ENCODE data around the gene TOX3. TPM values are rescaled to one million over a fixed set of nuclear protein-coding genes. Genes with fewer than 3 reads are reported as not detected.

TOX3 gene
- total RNA-seq, 1 donor = not detected

GRCh38 chr16:52496051-52496876 lies 50.7 kb downstream of the TOX3 start:
- Histone ChIP-seq H3K9me3 (ENCODE audit: low read depth, low read length) (no peaks in the 10 kb centered on the region), H3K4me3 (ENCODE audit: low read length) (no peak overlapping the region), H3K4me1 (ENCODE audit: insufficient read depth, low read length) (no peaks in the 10 kb centered on the region), H3K27me3 (ENCODE audit: insufficient read depth, low read length) (no peaks in the 10 kb centered on the region)

GRCh38 chr16:52494621-52495020 lies 52.3 kb downstream of the TOX3 start:
- Histone ChIP-seq H3K9me3 (ENCODE audit: low read depth, low read length) (no peaks in the 10 kb centered on the region), H3K4me3 (ENCODE audit: low read length) (no peak overlapping the region), H3K4me1 (ENCODE audit: insufficient read depth, low read length) (no peaks in the 10 kb centered on the region)

GRCh38 chr16:52494145-52494544 lies 52.8 kb downstream of the TOX3 start:
- no peak overlapping the region for H3K4me3 ChIP-seq (ENCODE audit: low read length)
- no peaks in the 10 kb centered on the region for H3K4me1 ChIP-seq (ENCODE audit: insufficient read depth, low read length)
- H3K9me3 ChIP-seq (ENCODE audit: low read depth, low read length) = no peaks in the 10 kb centered on the region
- no peaks in the 10 kb centered on the region for H3K27me3 ChIP-seq (ENCODE audit: insufficient read depth, low read length)

More at GRCh38 chr16:52494621-52495020, 52.3 kb downstream of the TOX3 start:
- H3K27me3 ChIP-seq (ENCODE audit: insufficient read depth, low read length) = no peaks in the 10 kb centered on the region

DNA sequence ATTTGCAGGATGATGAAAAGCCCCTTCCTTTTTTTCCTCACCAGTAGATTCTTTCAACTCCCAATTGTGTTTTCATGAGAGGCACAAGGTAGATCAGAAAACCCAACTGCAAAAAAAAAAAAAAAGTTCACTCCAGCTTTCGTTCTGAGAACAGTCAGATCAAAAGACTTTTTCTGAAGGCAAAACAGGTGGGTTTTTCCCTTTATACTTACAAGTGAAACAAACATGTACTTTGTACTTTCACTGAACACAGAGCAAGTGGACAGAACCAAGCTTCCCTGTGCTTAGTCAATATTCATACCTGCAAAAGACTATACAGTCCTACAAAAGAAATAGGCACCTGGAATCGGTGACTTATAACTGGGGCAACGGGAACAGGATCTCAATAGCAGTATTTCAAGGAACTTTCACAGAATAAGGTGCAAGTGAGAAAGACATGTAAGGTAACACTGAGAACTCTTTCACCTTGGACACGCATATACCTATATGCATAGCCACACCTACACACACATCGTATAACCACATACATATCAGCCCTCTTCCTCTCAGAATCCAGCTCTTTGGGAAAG lies 54.1 kb downstream of the TOX3 start:
- Histone ChIP-seq H3K9me3 (ENCODE audit: low read depth, low read length) (no peaks in the 10 kb centered on the region), H3K4me1 (ENCODE audit: insufficient read depth, low read length) (no peaks in the 10 kb centered on the region), H3K27me3 (ENCODE audit: insufficient read depth, low read length) (no peaks in the 10 kb centered on the region), H3K4me3 (ENCODE audit: low read length) (no peak overlapping the region)

GRCh38 chr16:52491216-52491615 lies 55.7 kb downstream of the TOX3 start:
- H3K9me3 ChIP-seq (ENCODE audit: low read depth, low read length) = no peaks in the 10 kb centered on the region

GRCh38 chr16:52489894-52490293 lies 57.0 kb downstream of the TOX3 start:
- Histone ChIP-seq H3K27me3 (ENCODE audit: insufficient read depth, low read length) (no peaks in the 10 kb centered on the region), H3K4me3 (ENCODE audit: low read length) (no peak overlapping the region), H3K4me1 (ENCODE audit: insufficient read depth, low read length) (no peaks in the 10 kb centered on the region), H3K9me3 (ENCODE audit: low read depth, low read length) (no peaks in the 10 kb centered on the region)

More at GRCh38 chr16:52491216-52491615, 55.7 kb downstream of the TOX3 start:
- Histone ChIP-seq H3K27me3 (ENCODE audit: insufficient read depth, low read length) (no peaks in the 10 kb centered on the region), H3K4me3 (ENCODE audit: low read length) (no peak overlapping the region), H3K4me1 (ENCODE audit: insufficient read depth, low read length) (no peaks in the 10 kb centered on the region)

DNA sequence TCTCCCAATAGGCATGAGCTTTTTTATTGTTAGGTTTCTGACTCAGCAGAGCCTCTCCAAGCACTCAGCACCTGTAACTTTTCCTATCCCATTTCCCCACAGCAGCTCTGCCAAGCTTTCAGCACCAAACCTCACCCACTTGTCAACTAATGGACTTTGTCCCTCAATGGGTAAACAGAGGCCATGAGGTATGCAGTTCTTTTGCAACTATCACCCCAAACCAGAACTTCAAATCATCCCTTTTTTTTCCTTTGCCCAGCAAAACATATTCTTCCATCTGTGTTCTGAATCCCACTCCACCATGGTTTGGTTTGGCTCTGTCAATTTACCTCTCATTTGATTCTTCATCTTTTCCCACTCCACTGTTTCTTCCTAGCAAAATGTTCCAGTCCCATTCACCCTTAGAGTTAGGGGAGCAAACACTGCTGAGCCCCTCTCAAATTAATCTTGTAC lies 58.1 kb downstream of the TOX3 start:
- H3K27me3 ChIP-seq (ENCODE audit: insufficient read depth, low read length) = no peaks in the 10 kb centered on the region

GRCh38 chr16:52487849-52488457 lies 59.0 kb downstream of the TOX3 start:
- no peak overlapping the region for H3K4me3 ChIP-seq (ENCODE audit: low read length)
- H3K9me3 ChIP-seq (ENCODE audit: low read depth, low read length) = no peaks in the 10 kb centered on the region
- no peaks in the 10 kb centered on the region for H3K27me3 ChIP-seq (ENCODE audit: insufficient read depth, low read length)
- no peaks in the 10 kb centered on the region for H3K4me1 ChIP-seq (ENCODE audit: insufficient read depth, low read length)

More for the DNA sequence above, 58.1 kb downstream of the TOX3 start:
- Histone ChIP-seq H3K4me3 (ENCODE audit: low read length) (no peak overlapping the region), H3K4me1 (ENCODE audit: insufficient read depth, low read length) (no peaks in the 10 kb centered on the region), H3K9me3 (ENCODE audit: low read depth, low read length) (no peaks in the 10 kb centered on the region)

DNA sequence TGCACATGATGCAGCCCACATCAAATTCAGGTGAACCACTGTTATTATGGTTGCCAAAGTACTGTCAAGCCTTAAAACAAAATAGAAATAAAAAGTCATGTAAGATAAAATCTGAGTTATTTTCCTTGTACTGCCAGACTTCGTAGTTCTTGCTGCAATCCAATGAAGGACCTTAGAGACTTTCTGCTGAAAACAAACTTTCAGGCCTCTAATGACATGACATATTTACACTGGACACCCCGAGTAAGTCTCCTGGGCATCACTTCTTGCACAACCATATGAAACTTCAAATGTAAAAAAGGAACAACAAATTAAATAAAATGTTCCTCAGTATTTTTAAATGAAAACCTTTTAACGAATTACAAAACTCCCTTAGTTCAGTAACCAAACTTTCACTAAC lies 66.7 kb downstream of the TOX3 start:
- H3K27me3 ChIP-seq (ENCODE audit: insufficient read depth, low read length) = no peaks in the 10 kb centered on the region

GRCh38 chr16:52476111-52476510 lies 70.8 kb downstream of the TOX3 start:
- H3K27me3 ChIP-seq (ENCODE audit: insufficient read depth, low read length) = no peaks in the 10 kb centered on the region
- H3K4me3 ChIP-seq (ENCODE audit: low read length) = no peak overlapping the region
- H3K4me1 ChIP-seq (ENCODE audit: insufficient read depth, low read length) = no peaks in the 10 kb centered on the region
- H3K9me3 ChIP-seq (ENCODE audit: low read depth, low read length) = no peaks in the 10 kb centered on the region

More for the DNA sequence above, 66.7 kb downstream of the TOX3 start:
- no peak overlapping the region for H3K4me3 ChIP-seq (ENCODE audit: low read length)
- no peaks in the 10 kb centered on the region for H3K9me3 ChIP-seq (ENCODE audit: low read depth, low read length)
- H3K4me1 ChIP-seq (ENCODE audit: insufficient read depth, low read length) = no peaks in the 10 kb centered on the region

GRCh38 chr16:52474679-52475078 lies 72.3 kb downstream of the TOX3 start:
- no peaks in the 10 kb centered on the region for H3K27me3 ChIP-seq (ENCODE audit: insufficient read depth, low read length)
- H3K4me1 ChIP-seq (ENCODE audit: insufficient read depth, low read length) = no peaks in the 10 kb centered on the region
- no peaks in the 10 kb centered on the region for H3K9me3 ChIP-seq (ENCODE audit: low read depth, low read length)
- no peak overlapping the region for H3K4me3 ChIP-seq (ENCODE audit: low read length)

DNA sequence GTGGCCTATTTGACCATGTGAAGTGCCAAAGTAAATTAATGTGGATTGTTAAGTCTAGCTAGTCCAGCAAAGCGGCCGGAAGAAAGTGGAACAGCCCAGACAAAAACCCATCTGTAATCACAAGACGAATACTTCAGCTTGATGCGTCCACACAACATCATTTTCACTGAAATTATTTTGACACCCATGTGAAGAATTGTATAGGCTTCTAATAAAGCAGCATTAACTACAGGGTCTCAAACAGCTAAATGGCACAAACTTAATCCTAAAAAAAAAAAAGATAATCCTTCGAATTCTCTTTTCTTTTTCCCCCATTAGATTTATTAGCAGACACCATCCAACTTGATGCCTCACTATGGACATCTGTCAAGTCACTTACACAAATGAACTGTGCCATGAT lies 73.8 kb downstream of the TOX3 start:
- Histone ChIP-seq H3K4me3 (ENCODE audit: low read length) (no peak overlapping the region), H3K27me3 (ENCODE audit: insufficient read depth, low read length) (no peaks in the 10 kb centered on the region), H3K4me1 (ENCODE audit: insufficient read depth, low read length) (no peaks in the 10 kb centered on the region), H3K9me3 (ENCODE audit: low read depth, low read length) (no peaks in the 10 kb centered on the region)

- H3K4me3 ChIP-seq (ENCODE audit: low read length) = no peak overlapping the region
- H3K9me3 ChIP-seq (ENCODE audit: low read depth, low read length) = no peaks in the 10 kb centered on the region
- H3K27me3 ChIP-seq (ENCODE audit: insufficient read depth, low read length) = no peaks in the 10 kb centered on the region
- H3K4me1 ChIP-seq (ENCODE audit: insufficient read depth, low read length) = no peaks in the 10 kb centered on the region
These were observed 75.1 kb downstream of the TOX3 start for GRCh38 chr16:52471650-52472370.

GRCh38 chr16:52470585-52470984 lies 76.4 kb downstream of the TOX3 start:
- no peaks in the 10 kb centered on the region for H3K9me3 ChIP-seq (ENCODE audit: low read depth, low read length)
- no peaks in the 10 kb centered on the region for H3K4me1 ChIP-seq (ENCODE audit: insufficient read depth, low read length)
- no peaks in the 10 kb centered on the region for H3K27me3 ChIP-seq (ENCODE audit: insufficient read depth, low read length)
- no peak overlapping the region for H3K4me3 ChIP-seq (ENCODE audit: low read length)

DNA sequence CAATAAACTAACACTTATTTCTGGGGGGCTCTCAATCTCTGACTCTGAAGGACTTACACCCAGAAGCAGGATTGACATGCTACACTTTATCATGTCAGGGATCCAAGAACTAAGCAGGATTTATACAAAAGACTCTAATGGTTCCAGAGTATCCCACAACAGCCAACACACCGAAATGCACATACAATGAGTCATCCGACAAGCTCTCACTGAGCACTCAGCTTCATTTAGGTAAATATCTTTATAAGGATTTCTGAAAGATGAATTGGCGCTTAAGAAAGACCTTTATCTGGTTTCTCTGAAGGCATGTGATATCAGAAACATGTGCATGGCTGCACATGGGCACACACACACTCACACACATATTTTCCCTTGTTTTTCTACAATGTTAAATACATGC lies 77.2 kb downstream of the TOX3 start:
- Histone ChIP-seq H3K4me1 (ENCODE audit: insufficient read depth, low read length) (no peaks in the 10 kb centered on the region), H3K27me3 (ENCODE audit: insufficient read depth, low read length) (no peaks in the 10 kb centered on the region), H3K9me3 (ENCODE audit: low read depth, low read length) (no peaks in the 10 kb centered on the region), H3K4me3 (ENCODE audit: low read length) (no peak overlapping the region)

Data from mononuclear cell (primary cell).